OCI-LY1 (cell line): ENCODE data around the gene DLX4.

Source experiments
- CTCF ChIP-seq: fragments of 200-600 bp; sonication (generic), shearing (Covaris generic); IDR thresholded peaks from 2 replicates; pipeline ENCODE4 v1.5.1; 2017; ENCODE audit warnings: mild to moderate bottlenecking, antibody characterized with exemption, low read length, moderate library complexity, mixed read lengths
- EZH2 ChIP-seq: fragments of 200-600 bp; sonication (generic), shearing (Covaris generic); IDR thresholded peaks from 2 replicates; pipeline ENCODE4 v1.8.0; 2017; ENCODE audit warnings: borderline replicate concordance, mixed run types, mild to moderate bottlenecking, antibody characterized with exemption, low read length, moderate library complexity, mixed read lengths

- TF ChIP-seq CTCF, result peak; percentile 96
- TF ChIP-seq EZH2, result no peak
These were observed 27.7 kb downstream of the DLX4 start for GRCh38 chr17:49996495-49997300.
